ENCODE measurements around the gene CAMKMT.
"Not testable (repeated sequence)": the region's sequence is repeated elsewhere in the genome, so short reads cannot be mapped to it uniquely, and the experiment has no call there.

The CAMKMT gene

DNA sequence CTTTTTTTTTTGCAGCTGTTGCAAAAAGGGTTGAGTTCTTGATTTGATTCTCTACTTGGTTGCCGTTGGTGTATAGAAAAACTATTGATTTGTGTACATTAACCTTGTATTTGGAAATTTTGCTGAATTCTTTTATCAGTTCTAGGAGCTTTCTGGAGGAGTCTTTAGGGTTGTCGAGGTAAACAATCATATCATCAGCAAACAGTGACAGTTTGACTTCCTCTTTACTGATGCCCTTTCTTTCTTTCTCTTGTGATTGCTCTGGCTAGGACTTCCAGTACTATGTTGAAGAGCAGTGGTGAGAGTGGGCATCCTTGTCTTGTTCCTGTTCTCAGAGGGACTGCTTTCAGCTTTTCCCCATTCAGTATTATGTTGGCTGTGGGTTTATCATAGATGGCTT is 23.5 kb downstream of the CAMKMT start:
- not testable (repeated sequence) for DNase-seq

DNA sequence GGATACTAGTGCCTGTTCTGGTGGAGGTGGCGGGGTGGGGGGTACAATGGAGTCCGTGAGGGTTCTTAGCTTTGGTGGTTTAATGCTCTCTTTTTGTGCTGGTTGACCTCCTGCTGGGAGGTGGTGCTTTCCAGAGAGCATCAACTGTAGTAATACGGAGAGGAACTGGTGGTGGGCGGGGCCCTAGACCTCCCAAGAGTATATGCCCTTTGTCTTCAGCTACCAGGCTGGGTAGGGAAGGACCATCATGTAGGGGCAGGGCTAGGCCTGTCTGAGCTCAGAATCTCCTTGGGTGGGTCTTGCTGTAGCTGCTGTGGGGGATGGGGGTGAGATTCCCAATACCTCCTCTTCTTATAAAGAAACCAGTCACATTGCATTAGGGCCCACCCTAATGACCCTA is 27.1 kb downstream of the CAMKMT start:
- Histone ChIP-seq H3K27ac (ENCODE audit: insufficient read depth, low read length, poor library complexity, severe bottlenecking) (no peak overlapping the region), H3K36me3 (ENCODE audit: control insufficient read depth, insufficient read depth, low read length) (no peaks in the 10 kb centered on the region), H3K27me3 (replicated peaks; ENCODE audit: control insufficient read depth, insufficient read depth, low read length, poor library complexity, severe bottlenecking) (no peaks in the 10 kb centered on the region), H3K9me3 (ENCODE audit: control insufficient read depth, low read length) (no peaks in the 10 kb centered on the region), H3K4me3 (ENCODE audit: insufficient read depth, low read depth, low read length, poor library complexity, severe bottlenecking) (no peak overlapping the region), H3K4me1 (ENCODE audit: control insufficient read depth, insufficient read depth, low read length, poor library complexity, severe bottlenecking) (no peaks in the 10 kb centered on the region)
- DNase-seq = no peak

More for the DNA sequence above, 23.5 kb downstream of the CAMKMT start:
- H3K36me3 ChIP-seq (ENCODE audit: control insufficient read depth, insufficient read depth, low read length); H3K4me1 ChIP-seq (ENCODE audit: control insufficient read depth, insufficient read depth, low read length, poor library complexity, severe bottlenecking); H3K27me3 ChIP-seq (replicated peaks; ENCODE audit: control insufficient read depth, insufficient read depth, low read length, poor library complexity, severe bottlenecking); H3K27ac ChIP-seq (ENCODE audit: insufficient read depth, low read length, poor library complexity, severe bottlenecking); H3K9me3 ChIP-seq (ENCODE audit: control insufficient read depth, low read length); H3K4me3 ChIP-seq (ENCODE audit: insufficient read depth, low read depth, low read length, poor library complexity, severe bottlenecking): not testable (repeated sequence)

DNA sequence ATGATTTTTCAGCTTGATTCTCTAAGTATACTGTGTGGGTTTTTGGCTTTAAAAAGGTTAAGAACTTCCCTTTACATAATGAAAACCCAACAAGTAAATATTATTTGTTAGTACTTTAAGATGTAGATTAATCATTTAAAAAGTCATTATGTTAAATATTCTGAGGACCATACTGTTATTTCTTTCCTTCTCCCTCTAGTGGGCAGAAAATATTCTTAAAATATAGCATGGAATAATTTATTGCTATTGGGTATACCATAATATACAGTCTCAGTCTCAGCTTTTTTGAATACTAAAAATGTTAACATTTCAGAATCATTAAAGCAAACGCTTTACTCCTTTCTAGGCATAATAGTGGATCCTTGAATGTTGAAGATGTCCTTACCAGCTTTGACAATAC is 28.1 kb downstream of the CAMKMT start:
- no peaks in the 10 kb centered on the region for H3K4me1 ChIP-seq (ENCODE audit: control insufficient read depth, insufficient read depth, low read length, poor library complexity, severe bottlenecking)
- H3K27ac ChIP-seq (ENCODE audit: insufficient read depth, low read length, poor library complexity, severe bottlenecking) = no peak overlapping the region
- no peaks in the 10 kb centered on the region for H3K36me3 ChIP-seq (ENCODE audit: control insufficient read depth, insufficient read depth, low read length)
- H3K4me3 ChIP-seq (ENCODE audit: insufficient read depth, low read depth, low read length, poor library complexity, severe bottlenecking) = no peak overlapping the region
- H3K27me3 ChIP-seq (replicated peaks; ENCODE audit: control insufficient read depth, insufficient read depth, low read length, poor library complexity, severe bottlenecking) = no peaks in the 10 kb centered on the region
- DNase-seq = no peak
- H3K9me3 ChIP-seq (ENCODE audit: control insufficient read depth, low read length) = no peaks in the 10 kb centered on the region

DNA sequence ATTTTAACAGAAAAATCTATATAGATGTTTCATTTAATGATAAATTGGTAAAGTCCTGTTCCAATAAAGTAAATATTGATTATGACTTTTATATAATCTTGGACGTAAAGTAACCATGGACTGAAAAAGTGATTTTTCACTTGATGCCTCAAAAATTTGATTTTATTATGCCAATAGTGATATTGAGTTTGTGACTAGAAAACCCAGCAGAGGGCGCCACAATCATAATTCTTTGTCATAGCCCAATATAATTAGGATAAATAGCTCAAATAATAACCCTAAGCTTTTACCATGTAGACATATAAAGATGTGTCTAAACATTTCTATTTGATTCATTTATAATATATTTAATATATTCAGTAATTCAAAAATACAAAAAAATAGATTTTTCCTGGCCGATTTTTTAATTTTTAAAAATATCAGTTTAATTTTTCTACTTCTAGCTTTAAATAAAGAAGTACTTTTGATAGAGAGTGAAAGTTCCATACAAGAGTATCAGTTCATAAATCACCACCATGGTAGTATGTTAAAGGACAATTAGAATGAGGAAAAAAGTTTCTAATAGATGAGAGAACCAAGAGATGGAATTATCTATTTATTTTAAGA is 30.7 kb downstream of the CAMKMT start:
- Histone ChIP-seq H3K9me3 (ENCODE audit: control insufficient read depth, low read length) (no peaks in the 10 kb centered on the region), H3K27me3 (replicated peaks; ENCODE audit: control insufficient read depth, insufficient read depth, low read length, poor library complexity, severe bottlenecking) (no peaks in the 10 kb centered on the region), H3K4me1 (ENCODE audit: control insufficient read depth, insufficient read depth, low read length, poor library complexity, severe bottlenecking) (no peaks in the 10 kb centered on the region), H3K36me3 (ENCODE audit: control insufficient read depth, insufficient read depth, low read length) (no peaks in the 10 kb centered on the region), H3K27ac (ENCODE audit: insufficient read depth, low read length, poor library complexity, severe bottlenecking) (no peak overlapping the region), H3K4me3 (ENCODE audit: insufficient read depth, low read depth, low read length, poor library complexity, severe bottlenecking) (no peak overlapping the region)
- DNase-seq = peak in 1 of 3 donors; percentile 21

DNA sequence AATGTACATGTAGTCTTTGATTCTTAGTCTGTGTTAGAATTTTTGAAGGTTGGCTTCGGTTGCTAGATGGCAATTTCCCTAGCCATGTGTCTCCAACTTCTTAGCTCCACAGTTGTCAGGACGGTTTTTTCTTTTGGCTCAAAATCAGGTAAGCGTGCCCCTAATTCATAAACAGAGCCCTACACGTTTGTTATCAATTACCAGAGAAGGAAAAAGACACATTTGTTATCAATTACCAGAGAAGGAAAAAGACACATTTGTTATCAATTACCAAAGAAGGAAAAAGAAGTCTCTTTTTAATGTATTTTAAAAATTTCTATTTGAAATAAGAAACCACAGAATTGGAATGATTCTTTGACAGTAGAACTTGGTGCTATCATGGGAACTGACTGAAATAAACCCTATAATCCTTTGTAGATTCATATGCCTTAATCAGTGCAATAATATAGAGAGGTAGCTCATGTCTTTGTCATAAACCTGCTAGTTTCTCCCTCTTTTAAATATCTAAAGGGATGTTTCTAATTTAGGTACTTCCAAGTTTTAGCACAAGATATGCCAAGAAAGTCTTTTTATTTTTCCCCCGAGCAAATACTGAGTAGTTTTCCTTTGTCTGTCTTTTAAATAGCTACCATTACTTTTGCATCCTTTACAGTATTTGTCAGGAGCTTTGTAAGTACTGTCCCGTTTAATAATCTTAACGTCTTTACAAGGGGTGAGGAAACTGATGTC is 35.9 kb downstream of the CAMKMT start:
- H3K27me3 ChIP-seq (replicated peaks; ENCODE audit: control insufficient read depth, insufficient read depth, low read length, poor library complexity, severe bottlenecking) = no peaks in the 10 kb centered on the region
- no peaks in the 10 kb centered on the region for H3K4me1 ChIP-seq (ENCODE audit: control insufficient read depth, insufficient read depth, low read length, poor library complexity, severe bottlenecking)
- H3K36me3 ChIP-seq (ENCODE audit: control insufficient read depth, insufficient read depth, low read length) = no peaks in the 10 kb centered on the region
- H3K27ac ChIP-seq (ENCODE audit: insufficient read depth, low read length, poor library complexity, severe bottlenecking) = no peak overlapping the region
- no peaks in the 10 kb centered on the region for H3K9me3 ChIP-seq (ENCODE audit: control insufficient read depth, low read length)
- no peak for DNase-seq
- H3K4me3 ChIP-seq (ENCODE audit: insufficient read depth, low read depth, low read length, poor library complexity, severe bottlenecking) = no peak overlapping the region

DNA sequence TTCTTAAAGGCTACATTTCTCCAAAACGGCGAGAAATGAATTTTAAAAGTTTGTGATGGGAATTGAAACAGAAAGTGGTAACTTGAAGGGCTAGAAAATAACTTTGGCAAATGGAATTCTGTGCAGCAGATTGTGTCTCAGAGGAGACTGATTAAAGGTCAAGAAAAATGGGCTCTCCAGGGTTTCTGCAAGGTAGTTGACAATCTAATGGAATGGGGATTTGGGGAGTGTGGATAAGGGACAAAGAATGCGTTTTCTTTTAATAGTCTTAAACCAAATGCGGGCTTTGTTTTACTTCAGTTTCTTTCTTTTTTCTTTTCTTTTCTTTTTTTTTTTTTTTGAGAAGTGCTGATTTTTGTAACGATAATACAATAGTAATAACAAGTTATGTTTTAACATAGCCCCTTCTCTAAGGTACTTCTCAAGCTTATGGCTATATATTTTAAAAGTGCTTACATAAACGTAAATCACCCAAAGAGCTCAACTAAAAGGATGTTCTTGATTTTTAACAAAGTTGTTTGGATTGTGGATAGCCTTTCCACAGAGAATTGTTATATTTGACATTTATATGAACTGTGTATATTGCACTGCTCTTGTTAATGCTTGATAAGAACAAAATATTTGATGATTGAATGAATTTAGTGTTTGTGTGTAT is 36.6 kb downstream of the CAMKMT start:
- Histone ChIP-seq H3K4me3 (ENCODE audit: insufficient read depth, low read depth, low read length, poor library complexity, severe bottlenecking) (no peak overlapping the region), H3K4me1 (ENCODE audit: control insufficient read depth, insufficient read depth, low read length, poor library complexity, severe bottlenecking) (no peaks in the 10 kb centered on the region), H3K9me3 (ENCODE audit: control insufficient read depth, low read length) (no peaks in the 10 kb centered on the region), H3K27me3 (replicated peaks; ENCODE audit: control insufficient read depth, insufficient read depth, low read length, poor library complexity, severe bottlenecking) (no peaks in the 10 kb centered on the region), H3K36me3 (ENCODE audit: control insufficient read depth, insufficient read depth, low read length) (no peaks in the 10 kb centered on the region), H3K27ac (ENCODE audit: insufficient read depth, low read length, poor library complexity, severe bottlenecking) (no peak overlapping the region)
- DNase-seq = no peak

DNA sequence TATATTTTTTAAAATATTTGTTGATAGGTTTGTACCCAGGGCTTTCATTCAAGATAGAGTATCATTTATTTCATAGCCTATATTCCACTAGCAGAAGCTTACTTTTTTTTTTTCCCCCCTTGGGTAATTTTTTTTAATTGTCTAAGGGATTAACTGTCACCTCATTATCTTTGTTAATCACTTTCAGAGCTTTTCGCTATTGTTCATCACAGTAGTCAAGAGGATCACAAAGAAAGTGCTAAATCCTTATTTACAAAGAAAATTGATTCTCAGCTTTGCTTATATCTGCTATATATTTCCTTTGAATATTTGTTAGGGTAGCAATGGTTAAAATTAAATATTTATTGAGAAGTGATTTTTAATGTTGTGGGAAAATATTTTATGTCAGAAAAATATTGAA is 59.0 kb downstream of the CAMKMT start:
- Histone ChIP-seq H3K27ac (ENCODE audit: insufficient read depth, low read length, poor library complexity, severe bottlenecking) (no peak overlapping the region), H3K27me3 (replicated peaks; ENCODE audit: control insufficient read depth, insufficient read depth, low read length, poor library complexity, severe bottlenecking) (no peaks in the 10 kb centered on the region), H3K4me3 (ENCODE audit: insufficient read depth, low read depth, low read length, poor library complexity, severe bottlenecking) (no peak overlapping the region), H3K36me3 (ENCODE audit: control insufficient read depth, insufficient read depth, low read length) (no peaks in the 10 kb centered on the region), H3K4me1 (ENCODE audit: control insufficient read depth, insufficient read depth, low read length, poor library complexity, severe bottlenecking) (no peaks in the 10 kb centered on the region), H3K9me3 (ENCODE audit: control insufficient read depth, low read length) (no peaks in the 10 kb centered on the region)
- DNase-seq = no peak

DNA sequence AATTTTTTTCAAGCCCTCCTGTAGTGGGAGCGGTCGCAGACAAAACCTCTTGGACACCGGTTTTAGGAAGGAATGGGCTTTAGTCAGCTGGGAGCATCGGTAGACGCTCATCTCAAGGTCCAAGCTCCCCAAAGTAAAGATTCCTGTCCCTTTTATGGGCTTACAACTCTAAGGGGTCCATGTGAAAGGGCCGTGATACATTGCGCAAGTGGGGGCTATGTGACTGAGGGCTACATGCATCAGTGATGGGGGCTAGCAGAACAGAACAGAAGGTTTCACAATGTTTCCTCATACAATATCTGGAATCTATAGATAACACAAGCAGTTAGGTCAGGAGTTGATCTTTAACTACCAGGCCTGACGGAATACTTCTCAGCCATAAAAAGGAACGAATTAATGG is 62.5 kb downstream of the CAMKMT start:
- H3K9me3 ChIP-seq (ENCODE audit: control insufficient read depth, low read length) = no peaks in the 10 kb centered on the region
- no peak overlapping the region for H3K4me3 ChIP-seq (ENCODE audit: insufficient read depth, low read depth, low read length, poor library complexity, severe bottlenecking)
- no peak for DNase-seq
- H3K4me1 ChIP-seq (ENCODE audit: control insufficient read depth, insufficient read depth, low read length, poor library complexity, severe bottlenecking) = no peaks in the 10 kb centered on the region
- no peak overlapping the region for H3K27ac ChIP-seq (ENCODE audit: insufficient read depth, low read length, poor library complexity, severe bottlenecking)
- H3K27me3 ChIP-seq (replicated peaks; ENCODE audit: control insufficient read depth, insufficient read depth, low read length, poor library complexity, severe bottlenecking) = no peaks in the 10 kb centered on the region
- H3K36me3 ChIP-seq (ENCODE audit: control insufficient read depth, insufficient read depth, low read length) = no peaks in the 10 kb centered on the region

DNA sequence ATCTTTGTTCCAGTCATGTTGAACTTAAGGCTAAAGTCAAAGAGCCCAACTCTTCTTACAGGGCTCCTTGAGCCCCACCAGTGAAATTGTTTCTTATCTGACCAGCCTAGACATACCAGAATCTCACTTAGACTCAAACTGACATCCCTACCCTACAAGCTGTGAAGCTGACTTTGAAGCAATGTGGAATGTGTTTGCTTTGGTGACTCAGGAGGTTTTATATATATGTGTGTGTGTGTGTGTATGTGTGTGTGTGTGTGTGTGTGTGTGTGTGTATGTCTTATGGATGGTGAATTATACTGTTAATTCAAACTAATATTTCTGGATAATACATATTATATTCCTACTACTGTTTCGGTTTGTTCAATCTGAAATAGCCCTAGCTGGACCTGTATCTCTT is 67.3 kb downstream of the CAMKMT start:
- H3K27ac ChIP-seq (ENCODE audit: insufficient read depth, low read length, poor library complexity, severe bottlenecking) = no peak overlapping the region
- no peaks in the 10 kb centered on the region for H3K4me1 ChIP-seq (ENCODE audit: control insufficient read depth, insufficient read depth, low read length, poor library complexity, severe bottlenecking)
- H3K27me3 ChIP-seq (replicated peaks; ENCODE audit: control insufficient read depth, insufficient read depth, low read length, poor library complexity, severe bottlenecking) = no peaks in the 10 kb centered on the region
- H3K4me3 ChIP-seq (ENCODE audit: insufficient read depth, low read depth, low read length, poor library complexity, severe bottlenecking) = no peak overlapping the region
- no peak for DNase-seq
- no peaks in the 10 kb centered on the region for H3K9me3 ChIP-seq (ENCODE audit: control insufficient read depth, low read length)
- H3K36me3 ChIP-seq (ENCODE audit: control insufficient read depth, insufficient read depth, low read length) = no peaks in the 10 kb centered on the region

DNA sequence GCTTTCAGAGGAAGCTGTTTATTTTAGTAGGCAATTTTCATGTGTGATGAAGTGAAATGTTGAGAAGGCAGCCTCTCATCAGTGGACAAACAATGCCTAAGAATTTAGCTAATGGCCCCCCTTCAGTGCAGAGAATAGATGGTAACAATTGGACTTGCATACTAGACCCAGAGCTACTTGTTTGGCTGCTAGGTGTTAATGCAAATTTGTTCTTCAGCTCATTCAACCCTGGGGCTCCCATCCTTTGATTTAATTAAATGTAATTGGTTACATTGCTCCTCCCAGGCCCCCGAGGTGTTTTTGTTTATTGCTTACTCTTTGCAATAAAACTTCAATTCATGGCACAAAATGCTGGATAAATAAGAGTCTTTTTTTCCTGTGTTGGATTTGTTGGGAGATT is 68.6 kb downstream of the CAMKMT start:
- Histone ChIP-seq H3K9me3 (ENCODE audit: control insufficient read depth, low read length) (no peaks in the 10 kb centered on the region), H3K4me3 (ENCODE audit: insufficient read depth, low read depth, low read length, poor library complexity, severe bottlenecking) (no peak overlapping the region), H3K4me1 (ENCODE audit: control insufficient read depth, insufficient read depth, low read length, poor library complexity, severe bottlenecking) (no peaks in the 10 kb centered on the region), H3K36me3 (ENCODE audit: control insufficient read depth, insufficient read depth, low read length) (no peaks in the 10 kb centered on the region), H3K27ac (ENCODE audit: insufficient read depth, low read length, poor library complexity, severe bottlenecking) (no peak overlapping the region), H3K27me3 (replicated peaks; ENCODE audit: control insufficient read depth, insufficient read depth, low read length, poor library complexity, severe bottlenecking) (no peaks in the 10 kb centered on the region)
- DNase-seq = no peak
